D721Med (cell line): ENCODE results near the gene EPC1.

Source experiments
- DNase-seq: peaks from one replicate; pipeline ENCODE4 v3.0.0; 2011; ENCODE audit warnings: low spot score; ENCODE audit not compliant: insufficient read length
- FAIRE-seq: peaks from 2 replicates; lab custom pipeline; 2011; peaks lifted over from hg19 to GRCh38; lab: Jason Lieb, UNC
- TF ChIP-seq, protein P1 (sequence below): IDR thresholded peaks from 2 replicates; pipeline ENCODE4 v1.5.1; 2012; ENCODE audit warnings: mild to moderate bottlenecking, control low read depth; ENCODE audit not compliant: insufficient read depth; ENCODE audit errors: missing control alignments

EPC1 gene

DNA sequence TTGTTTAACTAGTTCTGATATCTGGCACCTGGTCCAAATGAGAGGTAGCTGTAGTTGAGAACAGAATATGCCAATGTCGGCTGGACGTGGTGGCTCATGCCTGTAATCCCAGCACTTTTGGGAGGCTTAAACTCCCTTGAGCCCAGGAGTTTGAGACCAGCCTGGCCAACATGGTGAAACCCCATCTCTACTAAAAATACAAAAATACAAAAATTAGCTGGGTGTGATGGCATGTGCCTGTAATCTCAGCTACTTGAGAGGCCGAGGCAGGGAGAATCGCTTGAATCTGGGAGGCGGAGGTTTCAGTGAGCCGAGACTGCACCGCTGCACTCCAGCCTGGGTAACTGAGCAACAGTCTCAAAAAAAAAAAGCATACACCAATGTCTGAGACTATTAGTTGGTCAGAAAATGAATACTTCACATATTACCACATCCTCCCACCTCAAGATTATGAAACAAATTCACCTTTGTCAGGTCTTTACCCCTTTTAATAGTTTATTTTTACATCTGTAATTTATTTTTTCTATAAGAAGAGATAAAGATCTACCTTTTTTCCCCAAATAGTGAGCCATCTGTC lies 38.8 kb downstream of the EPC1 start:
- no peak for FAIRE-seq
- TF ChIP-seq, protein P1, sequence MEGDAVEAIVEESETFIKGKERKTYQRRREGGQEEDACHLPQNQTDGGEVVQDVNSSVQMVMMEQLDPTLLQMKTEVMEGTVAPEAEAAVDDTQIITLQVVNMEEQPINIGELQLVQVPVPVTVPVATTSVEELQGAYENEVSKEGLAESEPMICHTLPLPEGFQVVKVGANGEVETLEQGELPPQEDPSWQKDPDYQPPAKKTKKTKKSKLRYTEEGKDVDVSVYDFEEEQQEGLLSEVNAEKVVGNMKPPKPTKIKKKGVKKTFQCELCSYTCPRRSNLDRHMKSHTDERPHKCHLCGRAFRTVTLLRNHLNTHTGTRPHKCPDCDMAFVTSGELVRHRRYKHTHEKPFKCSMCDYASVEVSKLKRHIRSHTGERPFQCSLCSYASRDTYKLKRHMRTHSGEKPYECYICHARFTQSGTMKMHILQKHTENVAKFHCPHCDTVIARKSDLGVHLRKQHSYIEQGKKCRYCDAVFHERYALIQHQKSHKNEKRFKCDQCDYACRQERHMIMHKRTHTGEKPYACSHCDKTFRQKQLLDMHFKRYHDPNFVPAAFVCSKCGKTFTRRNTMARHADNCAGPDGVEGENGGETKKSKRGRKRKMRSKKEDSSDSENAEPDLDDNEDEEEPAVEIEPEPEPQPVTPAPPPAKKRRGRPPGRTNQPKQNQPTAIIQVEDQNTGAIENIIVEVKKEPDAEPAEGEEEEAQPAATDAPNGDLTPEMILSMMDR: no peak

DNA sequence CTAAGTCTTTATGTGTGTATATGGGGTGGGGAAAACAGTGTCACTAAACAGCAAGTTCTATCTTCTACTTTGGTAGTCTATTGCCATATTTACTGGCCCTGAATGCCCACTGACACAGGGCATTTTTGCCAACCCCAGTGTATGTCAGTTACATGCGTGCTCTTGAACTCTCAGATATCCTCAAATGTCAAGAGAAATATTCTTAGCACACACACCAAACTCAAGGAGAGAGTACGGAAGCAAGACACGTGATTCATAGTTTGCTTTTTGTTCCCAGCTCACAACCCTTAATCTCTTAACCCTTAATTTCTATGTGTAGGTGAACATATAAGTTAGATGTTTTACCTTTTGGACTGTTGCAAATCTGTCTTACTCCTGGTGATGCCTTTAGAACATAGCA lies 39.3 kb downstream of the EPC1 start:
- DNase-seq (no peak), FAIRE-seq (peak; percentile 25)
- TF ChIP-seq, protein P1: no peak

More for the DNA sequence above, 38.8 kb downstream of the EPC1 start:
- no peak for DNase-seq

DNA sequence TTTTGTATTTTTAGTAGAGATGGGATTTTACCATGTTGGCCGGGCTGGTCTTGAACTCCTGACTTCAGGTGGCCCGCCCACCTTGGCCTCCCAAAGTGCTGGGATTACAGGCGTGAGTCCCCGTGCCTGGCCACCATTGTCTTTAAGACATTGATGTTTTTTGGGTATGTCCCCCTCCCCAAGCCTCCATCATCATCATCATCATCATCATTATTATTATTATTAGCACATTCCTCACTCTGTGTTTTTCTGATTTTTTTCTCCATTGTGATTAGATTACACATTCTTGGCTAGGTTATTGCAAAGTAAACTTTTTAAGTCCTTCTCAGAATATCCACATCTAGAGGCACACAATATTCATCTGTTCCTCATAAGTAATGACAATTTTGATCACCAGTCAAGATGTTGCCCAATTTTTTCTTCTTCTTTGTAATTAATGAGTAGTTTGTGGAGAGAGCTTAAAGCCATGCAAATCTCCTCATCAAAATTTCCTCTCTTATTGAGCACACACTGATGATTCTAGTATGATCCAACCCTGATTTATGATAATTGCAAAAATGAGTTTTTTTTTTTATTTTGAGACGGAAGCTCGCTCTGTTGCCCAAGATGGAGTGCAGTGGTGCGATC lies 47.5 kb downstream of the EPC1 start:
- TF ChIP-seq, protein P1: no peak
- no peak for DNase-seq
- no peak for FAIRE-seq

DNA sequence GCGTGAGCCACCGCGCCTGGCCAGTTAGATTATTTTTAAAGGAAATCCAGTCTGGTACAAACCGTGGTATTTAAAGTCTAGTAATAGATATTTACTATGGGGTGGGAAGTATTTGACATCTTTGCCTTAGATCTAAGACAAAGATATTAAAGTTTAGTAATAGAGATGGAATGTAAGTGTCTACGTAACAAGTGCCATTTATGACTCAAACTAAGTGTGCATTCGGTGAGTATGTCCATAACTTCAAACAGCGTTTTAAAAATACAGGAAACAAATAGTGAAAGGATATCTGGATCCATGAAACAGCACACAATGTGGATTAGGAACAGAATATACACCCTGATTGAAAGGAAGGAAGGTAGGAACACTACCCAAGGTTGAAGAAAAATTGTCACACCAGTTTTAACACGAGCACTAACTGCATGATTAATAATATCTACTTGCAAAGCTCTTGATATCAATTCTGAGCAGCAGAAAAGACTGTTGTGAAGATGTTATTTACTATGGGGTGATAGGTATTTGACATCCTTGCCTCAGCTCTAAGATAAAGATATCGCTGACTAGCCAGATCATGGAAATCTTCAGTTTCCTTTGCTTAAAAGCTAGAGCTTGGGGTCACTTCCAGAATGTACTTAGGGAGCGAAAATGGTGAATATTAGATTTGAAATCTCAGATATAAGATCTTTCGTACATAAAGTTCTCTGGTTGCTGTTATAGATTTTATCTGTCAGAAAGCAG lies 48.7 kb downstream of the EPC1 start:
- DNase-seq (no peak), FAIRE-seq (no peak)
- TF ChIP-seq, protein P1: no peak

DNA sequence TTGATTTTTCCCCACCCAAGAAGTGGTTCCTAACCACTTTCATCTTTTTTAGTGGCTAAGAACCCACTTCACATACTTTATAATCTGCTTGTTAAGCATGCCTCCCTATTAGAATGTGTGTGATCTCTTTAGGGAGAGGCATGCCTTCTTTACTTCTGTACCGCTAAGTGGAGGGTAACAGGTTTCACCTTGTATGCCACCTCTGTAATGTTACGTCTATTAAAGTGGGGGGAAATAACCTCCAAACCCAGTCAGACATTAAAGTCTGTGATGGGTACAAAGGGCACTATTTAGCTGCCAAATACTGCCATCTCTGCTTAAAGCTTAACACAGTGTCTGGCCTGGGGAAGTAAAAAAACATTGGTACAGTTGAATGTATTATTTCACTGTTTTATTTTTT lies 51.9 kb downstream of the EPC1 start:
- FAIRE-seq (no peak), DNase-seq (no peak)
- TF ChIP-seq, protein P1: no peak

DNA sequence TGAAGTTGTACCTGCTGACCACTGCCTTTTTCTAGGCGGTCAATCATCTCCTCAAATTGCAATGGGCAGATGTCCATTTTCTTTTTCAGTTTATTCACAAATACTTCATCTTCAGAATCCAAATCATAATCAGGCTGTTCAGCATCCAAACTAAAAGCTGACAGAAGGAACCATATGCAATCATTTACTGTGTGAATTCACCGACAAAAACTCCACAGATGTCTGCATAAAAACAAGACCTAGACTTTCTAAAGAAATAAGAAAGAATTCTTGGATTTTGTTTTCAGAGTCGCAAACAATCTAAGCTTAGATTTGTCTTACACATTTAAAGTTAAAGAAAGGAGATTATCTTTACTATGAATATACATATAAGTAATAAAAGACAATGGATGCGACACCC lies 53.4 kb downstream of the EPC1 start:
- TF ChIP-seq, protein P1: no peak
- FAIRE-seq (no peak), DNase-seq (no peak)

DNA sequence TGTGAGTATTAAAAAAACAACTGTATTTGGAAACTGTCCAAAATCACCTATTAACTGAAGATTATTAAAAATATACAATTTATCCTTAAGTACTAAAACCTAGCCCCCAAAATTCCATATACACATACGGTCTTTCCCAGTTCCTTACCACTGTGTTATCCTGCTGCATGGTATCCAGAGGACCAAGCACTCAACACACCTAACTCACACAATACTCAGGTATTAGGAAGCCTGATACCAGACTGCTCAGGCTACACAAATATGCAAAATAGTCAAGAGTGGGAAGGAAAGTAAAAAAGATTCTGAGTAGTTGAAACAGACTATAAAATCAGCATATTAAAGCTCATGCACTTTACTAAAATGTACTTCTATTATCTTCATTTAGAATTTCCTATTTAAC lies 67.2 kb downstream of the EPC1 start:
- no peak for FAIRE-seq
- TF ChIP-seq, protein P1: no peak
- no peak for DNase-seq
